Measurements from ENCODE around the gene NIT2.

Gene NIT2

DNA sequence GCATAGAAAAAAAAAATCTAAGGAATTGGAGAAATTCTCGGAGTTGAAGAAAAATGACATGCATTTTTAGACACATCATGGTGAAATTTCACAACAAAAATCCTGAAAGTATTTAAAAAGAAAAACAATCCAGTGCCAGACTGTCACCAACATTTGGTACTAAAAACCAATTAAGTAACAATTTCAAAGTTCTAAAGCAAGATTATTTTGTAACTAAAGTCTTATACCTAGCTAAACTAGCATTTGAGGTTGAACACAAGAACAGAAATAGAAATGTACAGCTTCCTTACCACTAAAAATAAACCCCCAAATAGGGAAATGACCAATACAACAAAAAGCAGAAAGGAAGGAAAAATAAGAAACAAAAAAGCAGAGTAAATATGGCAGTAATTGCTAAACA lies 54.5 kb downstream of the NIT2 start:
- H3K9me3 ChIP-seq (ENCODE audit: control insufficient read depth, low read length) = no peaks in the 10 kb centered on the region
- WGBS, 2 experiments (ENCODE audit: insufficient coverage in 2 of 2) = 100% methylated on average over 1 of the region's 1 CpG; no CpG with 5 or more reads in 1 of the 2 experiments
- peaks cover 51% of the 10 kb centered on the region for H3K36me3 ChIP-seq (ENCODE audit: control insufficient read depth, insufficient read depth, low read length)
- no peak overlapping the region for H3K4me3 ChIP-seq (ENCODE audit: extremely low read depth, insufficient read depth, low read length, poor library complexity, severe bottlenecking)
- no peaks in the 10 kb centered on the region for H3K4me1 ChIP-seq (ENCODE audit: control insufficient read depth, insufficient read depth, low read length, poor library complexity, severe bottlenecking)
- no peak overlapping the region for H3K27ac ChIP-seq (ENCODE audit: low read depth, low read length, severe bottlenecking)

- peaks cover 6% of the 10 kb centered on the region for H3K4me1 ChIP-seq (ENCODE audit: control insufficient read depth, insufficient read depth, low read length, poor library complexity, severe bottlenecking)
- no peak overlapping the region for H3K27ac ChIP-seq (ENCODE audit: low read depth, low read length, severe bottlenecking)
- 89 to 92% methylated on average over 1 to 2 of the region's 2 CpGs for WGBS, 2 experiments (ENCODE audit: insufficient coverage in 2 of 2)
- H3K9me3 ChIP-seq (ENCODE audit: control insufficient read depth, low read length) = no peaks in the 10 kb centered on the region
- no peak overlapping the region for H3K4me3 ChIP-seq (ENCODE audit: extremely low read depth, insufficient read depth, low read length, poor library complexity, severe bottlenecking)
- peaks cover 18% of the 10 kb centered on the region for H3K36me3 ChIP-seq (ENCODE audit: control insufficient read depth, insufficient read depth, low read length)
These were observed 61.3 kb downstream of the NIT2 start for GRCh38 chr3:100395679-100396431.

DNA sequence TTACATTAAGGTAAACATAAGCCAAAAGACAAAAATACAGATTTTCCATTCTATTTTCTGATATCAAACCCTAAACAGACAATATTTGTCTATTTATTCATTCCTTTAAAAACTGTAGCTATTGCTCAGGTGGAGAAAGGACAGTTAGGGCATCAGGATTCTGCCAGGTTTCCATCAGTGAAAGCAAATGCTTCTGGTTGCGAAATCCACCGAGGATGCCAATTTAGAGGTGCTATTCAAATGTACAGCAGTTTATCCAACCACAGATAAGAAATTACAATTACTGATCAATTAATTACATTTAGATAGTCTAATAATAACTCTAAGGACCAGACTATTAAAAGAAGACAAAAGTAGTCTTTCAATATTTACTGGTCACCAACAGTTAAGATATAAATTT lies 62.4 kb downstream of the NIT2 start:
- no CpG with 5 or more reads among the region's 2 CpGs for WGBS, 2 experiments (ENCODE audit: insufficient coverage in 2 of 2)
- no peak overlapping the region for H3K27ac ChIP-seq (ENCODE audit: low read depth, low read length, severe bottlenecking)
- H3K36me3 ChIP-seq (ENCODE audit: control insufficient read depth, insufficient read depth, low read length) = peaks cover 18% of the 10 kb centered on the region
- H3K9me3 ChIP-seq (ENCODE audit: control insufficient read depth, low read length) = no peaks in the 10 kb centered on the region
- H3K4me3 ChIP-seq (ENCODE audit: extremely low read depth, insufficient read depth, low read length, poor library complexity, severe bottlenecking) = no peak overlapping the region
- H3K4me1 ChIP-seq (ENCODE audit: control insufficient read depth, insufficient read depth, low read length, poor library complexity, severe bottlenecking) = peaks cover 6% of the 10 kb centered on the region

DNA sequence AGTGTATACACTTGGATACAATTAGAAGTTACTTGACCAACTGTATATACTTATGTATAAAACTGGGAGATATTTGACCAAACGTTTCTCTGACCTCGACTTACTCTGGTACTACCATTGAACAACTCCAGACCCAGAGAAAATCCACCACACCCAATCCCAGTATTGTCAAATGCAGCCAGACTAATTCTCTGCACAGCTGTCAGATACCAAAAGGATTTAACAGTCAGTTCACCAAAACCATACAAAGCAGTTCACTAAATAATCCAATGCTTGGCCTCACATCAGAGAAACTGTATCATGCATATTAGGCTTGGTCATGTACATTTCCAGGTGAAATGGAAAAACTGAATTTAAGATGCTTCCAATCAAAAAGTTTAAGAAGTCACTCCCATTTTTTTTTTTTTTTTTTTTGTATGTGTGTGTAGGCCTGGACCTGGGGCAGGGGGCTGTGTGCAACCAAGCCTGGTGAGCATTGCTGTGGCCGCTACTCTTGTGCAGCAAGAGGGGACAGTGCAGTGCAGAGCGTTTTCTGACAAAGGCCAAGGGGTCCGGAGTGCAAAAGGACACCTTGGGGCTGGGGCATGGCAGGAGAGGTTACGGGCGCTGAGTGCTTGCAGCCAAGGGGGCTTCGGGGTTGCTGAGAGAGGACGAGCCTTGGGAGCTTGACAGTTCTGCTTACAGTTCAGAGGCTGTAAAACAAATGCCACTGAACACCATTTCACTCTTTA lies 64.9 kb downstream of the NIT2 start:
- no peaks in the 10 kb centered on the region for H3K9me3 ChIP-seq (ENCODE audit: control insufficient read depth, low read length)
- H3K4me3 ChIP-seq (ENCODE audit: extremely low read depth, insufficient read depth, low read length, poor library complexity, severe bottlenecking) = peak overlapping the region; percentile 87
- WGBS, 2 experiments (ENCODE audit: insufficient coverage in 2 of 2) = 63 to 72% methylated on average over 5 to 6 of the region's 9 CpGs
- no peak overlapping the region for H3K27ac ChIP-seq (ENCODE audit: low read depth, low read length, severe bottlenecking)
- H3K4me1 ChIP-seq (ENCODE audit: control insufficient read depth, insufficient read depth, low read length, poor library complexity, severe bottlenecking) = peaks cover 6% of the 10 kb centered on the region
- peaks cover 5% of the 10 kb centered on the region for H3K36me3 ChIP-seq (ENCODE audit: control insufficient read depth, insufficient read depth, low read length)

DNA sequence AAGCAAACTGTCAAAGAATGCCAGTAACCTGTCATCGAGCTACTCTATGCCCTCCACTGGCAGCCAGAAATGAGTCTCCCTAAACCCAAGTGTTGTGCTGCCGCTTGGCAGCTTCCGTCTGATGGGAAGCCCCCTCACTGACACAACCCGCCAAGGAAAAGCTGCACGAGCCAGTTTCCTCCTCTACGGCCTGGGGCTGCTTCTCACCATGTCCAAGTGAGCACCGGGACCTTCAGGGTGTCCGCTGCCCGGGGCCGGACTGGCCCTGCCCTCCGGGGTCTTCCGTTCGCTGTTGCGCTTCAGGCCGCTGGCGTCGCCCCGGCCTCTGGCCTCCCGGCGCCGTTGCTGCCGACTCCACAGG lies 65.8 kb downstream of the NIT2 start:
- Histone ChIP-seq H3K4me1 (ENCODE audit: control insufficient read depth, insufficient read depth, low read length, poor library complexity, severe bottlenecking) (peaks cover 6% of the 10 kb centered on the region), H3K27ac (ENCODE audit: low read depth, low read length, severe bottlenecking) (peak overlapping the region; percentile 99), H3K9me3 (ENCODE audit: control insufficient read depth, low read length) (no peaks in the 10 kb centered on the region), H3K4me3 (ENCODE audit: extremely low read depth, insufficient read depth, low read length, poor library complexity, severe bottlenecking) (peak overlapping the region; percentile 87), H3K36me3 (ENCODE audit: control insufficient read depth, insufficient read depth, low read length) (peaks cover 5% of the 10 kb centered on the region)
- WGBS, 2 experiments (ENCODE audit: insufficient coverage in 2 of 2) = 0 to 1% methylated on average over 17 to 20 of the region's 22 CpGs

GRCh38 chr3:100400780-100401673 lies 66.5 kb downstream of the NIT2 start, which contains the start of the genes LNP1 and TOMM70:
TSS of gene LNP1 (plus strand) at chr3:100401539. CDS start at chr3:100429730, 28,191 bp downstream.
TSS of gene TOMM70 (minus strand) at chr3:100401089. CDS start at chr3:100400949, 140 bp downstream.
- H3K36me3 ChIP-seq (ENCODE audit: control insufficient read depth, insufficient read depth, low read length) = peaks cover 11% of the 10 kb centered on the region
- no peaks in the 10 kb centered on the region for H3K9me3 ChIP-seq (ENCODE audit: control insufficient read depth, low read length)
- WGBS, 2 experiments (ENCODE audit: insufficient coverage in 2 of 2) = 0% methylated on average over 31 to 58 of the region's 64 CpGs
- peak within 1 kb of the TSS; percentile 99 for H3K27ac ChIP-seq (ENCODE audit: low read depth, low read length, severe bottlenecking)
- peak within 1 kb of the TSS; percentile 87 for H3K4me3 ChIP-seq (ENCODE audit: extremely low read depth, insufficient read depth, low read length, poor library complexity, severe bottlenecking)
- H3K4me1 ChIP-seq (ENCODE audit: control insufficient read depth, insufficient read depth, low read length, poor library complexity, severe bottlenecking) = peaks cover 6% of the 10 kb centered on the region

DNA sequence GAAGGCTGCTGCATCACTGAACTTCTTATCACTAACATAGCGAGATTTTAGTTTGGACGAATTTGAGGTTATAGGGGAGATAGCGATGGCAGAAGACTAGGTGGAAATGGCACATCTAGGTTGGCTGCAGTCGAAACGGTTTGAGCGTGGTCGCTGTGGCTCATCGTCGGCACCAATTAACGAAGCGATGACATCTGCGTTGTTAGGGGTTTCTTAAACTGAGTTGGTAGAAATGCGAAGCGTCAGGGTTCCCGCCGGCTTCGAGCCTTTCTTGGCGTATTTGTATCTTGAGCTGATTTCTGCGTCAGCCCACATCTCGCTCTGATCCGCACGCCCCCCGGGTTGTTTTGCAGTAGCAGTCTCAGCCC lies 67.1 kb downstream of the NIT2 start:
- H3K4me1 ChIP-seq (ENCODE audit: control insufficient read depth, insufficient read depth, low read length, poor library complexity, severe bottlenecking) = peaks cover 6% of the 10 kb centered on the region
- H3K36me3 ChIP-seq (ENCODE audit: control insufficient read depth, insufficient read depth, low read length) = peaks cover 11% of the 10 kb centered on the region
- peak overlapping the region; percentile 99 for H3K27ac ChIP-seq (ENCODE audit: low read depth, low read length, severe bottlenecking)
- peak overlapping the region; percentile 87 for H3K4me3 ChIP-seq (ENCODE audit: extremely low read depth, insufficient read depth, low read length, poor library complexity, severe bottlenecking)
- peaks cover under 1% of the 10 kb centered on the region for H3K9me3 ChIP-seq (ENCODE audit: control insufficient read depth, low read length)
- 1 to 4% methylated on average over 18 to 23 of the region's 23 CpGs for WGBS, 2 experiments (ENCODE audit: insufficient coverage in 2 of 2)

- WGBS, 2 experiments (ENCODE audit: insufficient coverage in 2 of 2) = 0% methylated on average over 1 of the region's 2 CpGs
- peaks cover 6% of the 10 kb centered on the region for H3K4me1 ChIP-seq (ENCODE audit: control insufficient read depth, insufficient read depth, low read length, poor library complexity, severe bottlenecking)
These were observed 67.7 kb downstream of the NIT2 start for GRCh38 chr3:100402256-100402655.

DNA sequence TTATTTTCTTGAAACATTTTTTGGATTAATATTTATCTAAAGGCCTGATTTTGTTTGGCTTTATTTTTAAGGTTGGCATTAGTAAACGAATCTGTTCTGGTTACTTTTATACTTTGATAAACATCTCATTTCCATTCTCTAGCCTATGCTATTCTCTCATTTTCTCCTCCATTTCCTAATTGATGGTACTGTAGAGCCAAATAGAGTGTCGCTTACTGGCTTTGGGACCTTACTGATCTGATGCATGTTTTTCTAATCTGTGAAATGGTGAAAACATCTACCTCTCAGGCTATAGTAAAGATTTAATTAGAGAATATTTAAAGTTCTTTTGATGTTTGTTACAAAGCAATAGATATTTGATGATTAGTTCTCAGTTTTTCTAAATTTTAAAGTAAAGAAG lies 68.3 kb downstream of the NIT2 start:
- Histone ChIP-seq H3K4me1 (ENCODE audit: control insufficient read depth, insufficient read depth, low read length, poor library complexity, severe bottlenecking) (peaks cover 6% of the 10 kb centered on the region), H3K4me3 (ENCODE audit: extremely low read depth, insufficient read depth, low read length, poor library complexity, severe bottlenecking) (peak overlapping the region; percentile 87), H3K36me3 (ENCODE audit: control insufficient read depth, insufficient read depth, low read length) (peaks cover 7% of the 10 kb centered on the region), H3K27ac (ENCODE audit: low read depth, low read length, severe bottlenecking) (peak overlapping the region; percentile 99), H3K9me3 (ENCODE audit: control insufficient read depth, low read length) (peaks cover 9% of the 10 kb centered on the region)
- WGBS, 2 experiments (ENCODE audit: insufficient coverage in 2 of 2) = no CpG with 5 or more reads among the region's 2 CpGs

More at GRCh38 chr3:100402256-100402655, 67.7 kb downstream of the NIT2 start:
- Histone ChIP-seq H3K4me3 (ENCODE audit: extremely low read depth, insufficient read depth, low read length, poor library complexity, severe bottlenecking) (peak overlapping the region; percentile 87), H3K36me3 (ENCODE audit: control insufficient read depth, insufficient read depth, low read length) (peaks cover 11% of the 10 kb centered on the region), H3K27ac (ENCODE audit: low read depth, low read length, severe bottlenecking) (peak overlapping the region; percentile 99), H3K9me3 (ENCODE audit: control insufficient read depth, low read length) (peaks cover 6% of the 10 kb centered on the region)

Measured in mesodermal cell (in vitro differentiated cells).